GM19452 (cell line): ENCODE measurements around the gene SIX2.

Experiments
- ATAC-seq: cut with Tn5 transposase; IDR thresholded peaks from one replicate; pipeline ENCODE4 v1.9.1; 2021; ENCODE audit not compliant: unreplicated experiment

SIX2 gene

DNA sequence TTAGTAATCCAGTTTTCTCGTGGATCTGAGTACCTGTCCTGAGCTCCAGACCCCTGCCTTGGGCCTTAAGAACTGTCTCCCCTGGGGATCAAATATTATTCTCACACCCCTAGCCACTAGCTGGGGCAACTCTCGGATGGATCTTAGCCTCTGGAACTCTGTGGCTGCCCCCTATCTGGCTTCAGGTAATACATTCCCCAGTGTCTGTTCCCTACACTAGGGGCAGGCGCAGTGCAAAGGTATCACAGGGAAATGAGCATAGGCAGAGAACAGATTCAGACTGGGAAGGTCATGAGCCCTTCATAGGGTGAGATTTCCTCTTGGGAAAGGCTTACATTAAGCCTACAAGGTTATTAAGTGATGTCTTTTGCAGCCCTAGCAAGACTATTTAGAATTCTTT lies 11.2 kb upstream of the SIX2 start:
- ATAC-seq: no peak

DNA sequence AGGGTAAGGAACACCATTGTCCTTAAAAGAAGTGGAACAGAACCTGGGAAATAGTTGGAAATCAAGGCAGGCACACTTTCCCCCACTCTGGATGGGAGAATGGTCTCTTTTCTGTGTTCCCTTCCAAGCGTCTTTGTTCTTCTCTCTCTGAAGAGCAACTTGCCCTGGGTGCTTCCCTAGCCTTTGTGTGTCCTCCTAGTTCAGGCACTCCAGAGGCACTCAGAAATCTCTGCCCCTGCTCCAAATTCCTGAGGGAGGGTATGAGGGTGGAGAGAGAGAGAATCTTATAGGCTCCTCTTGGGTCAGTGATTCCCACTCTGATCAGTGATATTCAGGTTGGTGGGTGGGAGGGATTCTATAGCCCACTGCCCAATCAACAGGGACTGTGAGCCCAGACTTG lies 8.8 kb upstream of the SIX2 start:
- ATAC-seq: no peak

DNA sequence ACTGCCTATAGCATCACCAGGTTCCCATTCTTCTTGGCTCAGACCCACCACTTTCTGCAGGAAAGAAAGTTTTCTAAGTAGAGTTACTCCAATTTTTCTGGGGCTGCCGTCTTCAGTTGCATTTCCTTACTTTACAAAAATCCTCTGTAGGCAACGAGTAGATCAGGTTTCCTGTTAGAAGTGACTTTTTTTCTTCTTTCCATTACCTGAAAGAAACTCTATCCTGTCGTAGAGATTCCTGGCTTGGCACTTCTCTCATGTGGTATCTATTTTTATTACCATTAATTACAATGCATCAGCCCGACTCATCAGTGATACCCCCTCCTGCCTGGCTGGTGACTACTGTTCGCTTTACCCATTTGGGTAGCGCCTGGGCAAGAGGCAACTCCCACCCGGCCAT lies 5.6 kb upstream of the SIX2 start:
- no peak for ATAC-seq

DNA sequence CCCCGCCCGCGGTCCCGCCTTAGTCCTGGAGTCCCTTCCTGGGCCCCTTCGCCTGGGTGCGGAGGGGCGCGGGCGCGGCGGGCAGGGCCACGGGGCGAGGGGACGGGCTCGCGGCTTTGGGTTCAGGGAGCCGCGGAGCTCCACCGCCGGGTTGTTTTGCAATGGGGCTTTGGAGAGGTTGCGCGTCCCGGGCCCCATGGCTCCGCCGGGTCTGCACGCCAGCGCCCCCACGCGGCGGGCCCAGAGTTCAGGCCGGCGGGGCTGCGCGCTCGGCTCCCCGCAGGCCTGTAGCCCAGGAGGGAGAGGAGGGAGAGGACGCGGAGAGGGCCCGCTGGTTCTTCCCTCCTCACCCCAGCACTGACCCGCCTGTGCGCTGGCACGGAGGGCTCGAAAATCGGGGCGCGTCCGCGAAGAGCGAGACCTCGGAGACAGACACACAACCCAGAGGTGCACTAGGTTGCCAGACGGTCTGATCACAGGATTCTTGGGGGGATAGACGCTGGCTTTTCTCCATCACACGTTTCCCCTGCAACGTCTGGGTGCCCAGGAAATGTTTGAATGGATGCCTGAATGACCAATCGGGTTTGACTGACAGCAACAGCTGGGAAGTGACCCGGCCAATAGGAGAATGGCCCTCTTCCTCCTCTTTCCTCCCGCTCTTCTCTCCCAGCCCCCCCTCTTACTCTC lies 4.9 kb upstream of the SIX2 start:
- no peak for ATAC-seq

GRCh38 chr2:45013229-45014015 lies 4.2 kb upstream of the SIX2 start:
- no peak for ATAC-seq

GRCh38 chr2:45012733-45013132 lies 3.5 kb upstream of the SIX2 start:
- no peak for ATAC-seq

DNA sequence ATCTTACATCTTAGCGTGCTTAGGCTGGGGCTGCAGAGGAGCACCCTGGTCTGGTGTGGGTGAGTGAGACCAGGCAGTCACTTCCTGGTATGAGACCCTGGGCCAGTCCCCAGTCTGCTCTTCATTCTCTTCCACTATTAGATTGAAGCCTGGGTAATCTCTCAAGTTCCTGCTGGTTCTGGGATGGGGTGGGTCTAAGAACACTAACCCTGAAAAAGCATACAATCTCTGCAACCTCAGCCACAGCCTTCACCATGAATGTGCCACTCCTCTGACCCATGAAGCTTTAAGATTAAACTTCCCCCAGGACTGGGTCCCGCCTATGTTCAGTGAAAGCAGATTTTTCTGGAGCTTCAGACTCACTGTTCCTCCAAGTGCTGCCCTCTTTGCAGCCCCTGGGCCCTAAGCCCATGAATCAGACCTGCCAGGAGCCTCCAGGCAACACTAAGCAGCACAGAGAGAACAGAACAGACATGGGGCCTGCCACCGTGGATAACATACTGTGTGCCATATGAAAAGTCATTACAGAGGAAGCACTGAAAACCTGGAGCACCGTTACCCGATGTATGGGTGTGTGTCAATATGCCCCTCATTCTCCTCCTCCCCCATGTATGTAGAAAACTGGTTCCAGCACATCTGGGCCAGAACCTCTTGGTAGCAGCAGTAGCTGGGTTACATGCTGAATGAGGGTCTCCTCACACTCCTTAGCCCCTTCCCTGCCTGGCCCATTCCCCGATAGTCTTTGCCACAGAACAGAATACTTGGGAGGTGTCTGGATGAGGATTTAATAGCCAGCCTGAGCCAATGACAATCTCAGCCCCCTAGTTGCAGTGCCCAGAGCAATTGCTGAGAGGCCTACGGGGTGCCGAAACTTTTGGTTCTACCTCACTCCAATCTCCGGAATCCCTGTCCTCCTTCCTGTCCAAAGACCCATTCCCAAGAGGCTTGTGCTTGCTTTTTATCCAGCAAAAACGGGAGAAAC lies 2.7 kb upstream of the SIX2 start:
- ATAC-seq: no peak

GRCh38 chr2:45011121-45011520 lies 1.9 kb upstream of the SIX2 start:
- ATAC-seq: no peak

- ATAC-seq: no peak
Observed at GRCh38 chr2:45010702-45011012, 1.4 kb upstream of the SIX2 start.

- ATAC-seq: no peak
Observed at GRCh38 chr2:45009928-45010701, 863 bp upstream of the SIX2 start.

DNA sequence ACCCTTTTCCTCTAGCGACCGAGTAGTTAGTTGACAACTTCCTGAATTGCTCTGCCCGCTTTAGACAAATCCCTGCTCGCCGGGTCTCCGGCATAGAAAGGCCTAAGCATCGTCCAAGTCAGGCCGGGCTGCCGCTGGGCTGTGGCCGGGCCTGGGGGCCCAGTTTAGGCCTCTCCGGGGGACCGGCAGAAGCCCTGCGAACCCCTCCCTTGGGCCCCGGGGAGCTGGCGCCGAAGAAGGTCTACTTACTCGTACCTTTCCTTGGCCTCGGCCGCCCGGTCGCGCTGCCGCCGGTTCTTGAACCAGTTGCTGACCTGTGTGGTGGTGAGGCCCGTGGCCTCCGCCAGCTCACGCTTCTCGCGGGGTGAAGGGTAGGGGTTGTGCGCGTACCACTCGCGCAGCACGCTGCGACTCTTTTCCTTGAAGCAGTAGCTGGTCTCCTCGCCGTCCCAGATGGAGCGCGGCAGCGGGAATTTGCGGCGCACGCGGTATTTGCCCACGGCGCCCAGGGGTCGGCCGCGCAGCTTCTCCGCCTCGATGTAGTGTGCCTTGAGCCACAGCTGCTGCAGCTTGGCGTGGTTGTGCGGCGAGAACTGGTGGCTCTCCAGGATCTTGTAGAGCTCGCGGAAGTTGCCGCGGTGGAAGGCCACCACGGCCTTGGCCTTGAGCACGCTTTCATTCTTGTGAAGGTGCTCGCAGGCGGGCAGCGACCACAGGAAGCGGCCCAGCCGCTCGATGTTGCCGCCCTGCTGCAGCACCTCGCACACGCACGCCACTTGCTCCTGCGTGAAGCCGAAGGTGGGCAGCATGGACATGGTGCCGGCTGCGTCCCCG lies 739 bp downstream of the SIX2 start:
- no peak for ATAC-seq

DNA sequence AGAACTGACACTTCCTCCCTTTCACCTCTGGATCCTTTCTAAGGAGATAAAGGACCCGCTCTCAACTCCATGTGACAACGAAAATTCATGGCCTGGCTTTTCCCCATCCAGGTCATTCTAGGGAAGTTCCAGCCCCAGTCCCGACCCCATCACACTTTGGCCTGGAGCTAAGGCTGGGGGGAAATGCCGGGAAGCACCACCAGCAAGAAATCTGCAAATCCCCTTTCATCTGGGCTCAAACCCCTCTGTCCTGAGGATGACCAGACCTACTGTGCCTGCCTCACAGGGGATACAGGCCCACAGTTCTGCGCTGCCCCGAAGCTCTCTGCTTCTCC lies 1.3 kb downstream of the SIX2 start:
- no peak for ATAC-seq

DNA sequence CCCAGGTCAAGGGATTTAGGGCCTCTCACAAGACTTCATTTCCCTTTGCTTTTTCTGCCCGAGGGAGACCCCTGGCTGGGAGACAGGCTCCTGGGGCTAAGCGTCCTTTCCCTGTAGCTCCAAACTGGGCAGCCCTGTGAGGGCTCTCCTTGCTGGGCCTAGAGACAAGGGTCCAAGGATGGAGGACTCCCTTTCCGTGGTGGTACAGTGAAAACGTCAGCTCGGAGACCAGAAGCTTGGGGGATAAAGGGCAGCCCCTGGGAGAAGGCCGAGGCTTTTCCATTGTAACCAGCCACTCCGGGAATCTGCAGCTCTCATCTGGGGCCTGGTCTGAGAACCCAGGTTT lies 2.3 kb downstream of the SIX2 start:
- ATAC-seq: no peak

DNA sequence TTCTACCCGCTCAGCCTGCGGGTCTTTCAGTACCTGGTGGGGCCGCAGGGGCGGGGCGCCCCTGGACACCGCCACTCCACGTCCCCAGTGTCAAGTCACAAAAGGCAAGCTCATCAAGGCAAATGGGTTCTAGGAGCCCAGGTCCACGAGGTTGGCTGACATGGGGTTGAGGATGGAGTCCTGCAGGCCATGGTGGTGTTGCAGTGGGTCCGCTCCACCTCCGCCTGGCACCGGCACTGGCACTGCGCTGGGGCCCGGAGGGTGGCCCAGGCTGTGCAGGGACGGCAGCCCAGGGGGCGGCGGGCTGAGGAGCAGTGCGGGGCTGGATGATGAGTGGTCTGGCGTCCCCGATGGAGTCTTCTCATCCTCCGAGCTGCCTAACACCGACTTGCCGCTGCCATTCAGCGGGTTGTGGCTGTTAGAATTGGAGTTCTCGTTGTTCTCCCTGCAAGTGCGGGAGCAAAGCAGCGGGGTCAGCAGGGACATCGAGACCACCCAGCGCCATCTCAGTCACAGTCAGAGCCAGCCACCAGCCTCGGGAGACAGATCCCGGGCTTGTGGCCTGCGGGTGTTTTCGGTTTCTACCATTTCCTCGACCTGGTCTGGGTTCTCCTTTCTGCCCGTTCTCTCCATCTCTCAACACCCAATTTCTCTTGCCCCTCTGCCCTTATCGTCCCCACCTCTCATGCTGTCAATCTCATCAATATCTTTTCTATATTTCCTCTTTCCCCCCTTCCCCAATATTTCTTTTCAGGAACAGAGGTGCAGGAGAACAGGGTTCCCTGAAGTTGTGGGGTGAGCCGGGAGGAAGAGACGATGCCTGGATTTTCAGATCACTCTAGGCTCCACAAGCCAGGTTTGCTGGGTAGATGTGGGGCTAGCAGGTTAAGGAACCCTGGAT lies 3.0 kb downstream of the SIX2 start:
- ATAC-seq: no peak

GRCh38 chr2:45005261-45006002 lies 3.8 kb downstream of the SIX2 start:
- no peak for ATAC-seq

GRCh38 chr2:45004562-45005191 lies 4.6 kb downstream of the SIX2 start:
- no peak for ATAC-seq

- no peak for ATAC-seq
Observed at GRCh38 chr2:45003579-45004551, 5.4 kb downstream of the SIX2 start.
